ENCODE results near the gene SCAMP2.
"Not testable (repeated sequence)": the region's sequence is repeated elsewhere in the genome, so short reads cannot be mapped to it uniquely, and the experiment has no call there.

Gene SCAMP2, protein sequence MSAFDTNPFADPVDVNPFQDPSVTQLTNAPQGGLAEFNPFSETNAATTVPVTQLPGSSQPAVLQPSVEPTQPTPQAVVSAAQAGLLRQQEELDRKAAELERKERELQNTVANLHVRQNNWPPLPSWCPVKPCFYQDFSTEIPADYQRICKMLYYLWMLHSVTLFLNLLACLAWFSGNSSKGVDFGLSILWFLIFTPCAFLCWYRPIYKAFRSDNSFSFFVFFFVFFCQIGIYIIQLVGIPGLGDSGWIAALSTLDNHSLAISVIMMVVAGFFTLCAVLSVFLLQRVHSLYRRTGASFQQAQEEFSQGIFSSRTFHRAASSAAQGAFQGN

DNA sequence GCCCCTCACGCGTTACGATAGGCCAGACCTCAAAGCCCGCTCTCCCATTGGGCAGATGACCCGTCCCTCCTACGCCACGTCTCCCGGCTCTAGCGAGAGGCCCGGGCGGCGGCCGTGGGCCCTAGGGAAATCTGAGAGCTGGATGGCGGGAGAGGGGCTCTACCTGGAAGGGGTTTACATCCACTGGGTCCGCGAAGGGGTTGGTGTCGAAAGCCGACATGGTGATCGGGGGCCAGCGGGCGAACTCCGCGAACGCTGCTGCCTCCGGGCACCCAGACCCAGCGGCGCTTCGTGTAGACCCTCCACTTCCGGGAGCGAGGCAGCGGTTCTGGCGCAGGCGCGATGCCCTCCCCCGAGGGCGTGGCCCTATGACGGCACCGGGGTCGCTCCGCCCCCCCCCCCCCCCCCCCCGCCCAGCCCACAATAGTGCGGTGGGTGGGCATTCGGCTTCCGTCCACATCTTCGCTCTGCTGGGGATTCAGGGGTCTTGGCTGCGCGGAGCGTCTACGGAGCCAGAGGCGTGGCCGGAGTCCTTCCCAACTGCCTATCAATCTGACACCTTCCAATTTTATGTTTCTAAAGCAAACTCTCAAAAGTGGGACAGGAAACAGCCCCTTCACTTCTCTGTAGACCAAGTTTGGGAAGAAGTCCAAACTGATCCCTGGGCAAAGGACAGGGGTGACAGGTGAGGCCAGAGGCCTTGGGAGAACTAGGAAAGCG, at the start of gene SCAMP2:
Gene SCAMP2 (minus strand): TSS at position 330 of the 720 bp plus-strand sequence. CDS start 110 bp downstream, at position 220.
- H3K27ac ChIP-seq (ENCODE audit: low read depth, low read length) = peak within 1 kb of the TSS; percentile 94
- peaks cover 34 to 51% of the 10 kb centered on the region in 2 donors for H3K4me1 ChIP-seq (ENCODE audit: control insufficient read depth in 1 of 2, insufficient read depth in 2 of 2, low read length in 2 of 2)
- peak within 1 kb of the TSS; percentile 92 to 97 for H3K4me3 ChIP-seq (ENCODE audit: low read depth in 1 of 2, low read length in 2 of 2)
- H3K27me3 ChIP-seq (ENCODE audit: control insufficient read depth in 1 of 2, insufficient read depth in 2 of 2, low read length in 2 of 2) = no peaks in the 10 kb centered on the region
- H3K9ac ChIP-seq (ENCODE audit: low read depth in 1 of 2, low read length in 2 of 2) = peak within 1 kb of the TSS; percentile 81 to 92
- H3K36me3 ChIP-seq (ENCODE audit: control insufficient read depth in 1 of 2, insufficient read depth in 2 of 2, low read length in 2 of 2) = no peaks in the 10 kb centered on the region
- H3K9me3 ChIP-seq (ENCODE audit: control insufficient read depth in 1 of 2, low read length in 2 of 2) = no peaks in the 10 kb centered on the region

DNA sequence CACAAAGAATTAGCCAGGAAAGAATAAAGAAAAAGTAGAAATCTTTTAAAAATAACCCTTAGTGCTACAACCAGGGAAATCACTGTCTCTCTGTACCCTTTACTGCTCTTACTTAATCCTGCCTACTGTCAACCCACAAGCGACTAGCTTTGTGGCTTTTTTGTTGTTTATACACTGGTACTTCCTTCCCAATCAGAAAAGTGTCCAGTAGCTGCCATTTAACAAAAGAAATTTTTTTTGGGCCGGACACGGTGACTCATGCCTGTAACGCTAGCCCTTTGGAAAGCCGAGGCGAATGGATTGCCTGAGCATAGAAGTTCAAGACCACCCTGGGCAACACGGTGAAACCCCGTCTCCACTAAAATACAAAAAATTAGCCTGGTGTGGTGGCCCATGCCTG, 47.3 kb upstream of the SCAMP2 start:
- H3K4me1 ChIP-seq (ENCODE audit: control insufficient read depth in 1 of 2, insufficient read depth in 2 of 2, low read length in 2 of 2) = no peaks in the 10 kb centered on the region
- H3K9ac ChIP-seq (ENCODE audit: low read depth in 1 of 2, low read length in 2 of 2) = no peak overlapping the region
- no peaks in the 10 kb centered on the region for H3K9me3 ChIP-seq (ENCODE audit: control insufficient read depth in 1 of 2, low read length in 2 of 2)
- H3K36me3 ChIP-seq (ENCODE audit: control insufficient read depth in 1 of 2, insufficient read depth in 2 of 2, low read length in 2 of 2) = peaks cover 20 to 83% of the 10 kb centered on the region in 2 donors
- no peaks in the 10 kb centered on the region for H3K27me3 ChIP-seq (ENCODE audit: control insufficient read depth in 1 of 2, insufficient read depth in 2 of 2, low read length in 2 of 2)
- no peak overlapping the region for H3K4me3 ChIP-seq (ENCODE audit: low read depth in 1 of 2, low read length in 2 of 2)
- no peak overlapping the region for H3K27ac ChIP-seq (ENCODE audit: low read depth, low read length)

DNA sequence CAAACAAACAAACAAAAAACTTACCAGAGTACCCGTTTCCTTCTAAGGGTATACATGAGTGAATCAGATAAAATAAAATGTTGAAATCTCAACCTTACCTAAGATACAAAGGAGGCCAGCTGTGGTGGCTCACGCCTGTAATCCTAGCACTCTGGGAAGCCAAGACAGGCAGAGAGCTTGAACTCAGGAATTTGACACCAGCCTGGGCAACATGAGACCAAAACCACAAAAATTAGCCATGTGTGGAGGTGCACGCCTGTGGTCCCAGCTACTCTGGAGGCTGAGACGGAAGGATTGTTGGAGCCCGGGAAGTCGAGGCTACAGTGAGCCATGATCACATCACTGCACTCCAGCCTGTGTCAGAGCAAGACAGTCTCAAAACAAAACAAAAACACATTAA, 44.5 kb upstream of the SCAMP2 start:
- H3K9ac ChIP-seq (ENCODE audit: low read depth in 1 of 2, low read length in 2 of 2) = no peak overlapping the region
- H3K36me3 ChIP-seq (ENCODE audit: control insufficient read depth in 1 of 2, insufficient read depth in 2 of 2, low read length in 2 of 2) = peaks cover 10 to 78% of the 10 kb centered on the region in 2 donors
- H3K27me3 ChIP-seq (ENCODE audit: control insufficient read depth in 1 of 2, insufficient read depth in 2 of 2, low read length in 2 of 2) = no peaks in the 10 kb centered on the region
- H3K27ac ChIP-seq (ENCODE audit: low read depth, low read length) = no peak overlapping the region
- H3K9me3 ChIP-seq (ENCODE audit: control insufficient read depth in 1 of 2, low read length in 2 of 2) = no peaks in the 10 kb centered on the region
- H3K4me1 ChIP-seq (ENCODE audit: control insufficient read depth in 1 of 2, insufficient read depth in 2 of 2, low read length in 2 of 2) = no peaks in the 10 kb centered on the region
- H3K4me3 ChIP-seq (ENCODE audit: low read depth in 1 of 2, low read length in 2 of 2) = no peak overlapping the region

DNA sequence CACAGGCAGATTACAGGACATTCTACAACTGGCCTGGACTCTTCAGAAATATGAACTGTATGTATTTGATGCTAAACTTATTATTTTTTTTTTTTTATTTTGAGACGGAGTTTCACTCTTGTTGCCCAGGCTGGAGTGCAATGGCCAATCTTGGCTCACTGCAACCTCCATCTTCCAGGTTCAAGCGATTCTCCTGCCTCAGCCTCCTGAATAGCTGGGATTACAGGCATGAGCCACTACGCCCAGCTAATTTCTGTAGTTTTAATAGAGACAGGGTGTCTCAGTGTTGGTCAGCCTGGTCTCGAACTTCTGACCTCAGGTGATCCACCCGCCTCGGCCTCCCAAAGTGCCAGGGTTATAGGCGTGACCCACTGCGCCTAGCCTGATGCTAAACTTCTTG, 40.6 kb upstream of the SCAMP2 start:
- not testable (repeated sequence) for H3K9me3 ChIP-seq (ENCODE audit: control insufficient read depth in 1 of 2, low read length in 2 of 2); H3K4me1 ChIP-seq (ENCODE audit: control insufficient read depth in 1 of 2, insufficient read depth in 2 of 2, low read length in 2 of 2); H3K4me3 ChIP-seq (ENCODE audit: low read depth in 1 of 2, low read length in 2 of 2); H3K27ac ChIP-seq (ENCODE audit: low read depth, low read length); H3K9ac ChIP-seq (ENCODE audit: low read depth in 1 of 2, low read length in 2 of 2); H3K27me3 ChIP-seq (ENCODE audit: control insufficient read depth in 1 of 2, insufficient read depth in 2 of 2, low read length in 2 of 2)
- H3K36me3 ChIP-seq (ENCODE audit: control insufficient read depth in 1 of 2, insufficient read depth in 2 of 2, low read length in 2 of 2) = peaks cover 10 to 64% of the 10 kb centered on the region in 2 donors

DNA sequence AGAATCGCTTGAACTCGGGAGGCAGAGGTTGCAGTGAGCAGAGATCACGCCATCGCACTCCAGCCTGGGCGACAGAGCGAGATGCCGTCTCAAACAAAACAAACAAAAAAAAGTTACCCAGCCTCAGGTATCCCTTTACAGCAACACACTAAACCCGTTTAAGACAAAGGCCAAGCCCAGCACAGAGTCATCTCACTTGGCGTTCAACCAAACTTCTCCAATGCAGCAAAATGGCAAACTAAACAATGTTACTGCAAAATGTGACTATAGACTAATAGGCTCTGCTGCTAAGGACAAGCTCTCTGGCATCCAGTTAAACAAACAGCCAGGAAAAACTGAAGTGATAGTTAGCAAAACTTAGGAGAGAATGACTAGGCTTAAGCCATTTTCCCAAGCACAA, 39.9 kb upstream of the SCAMP2 start:
- H3K27me3 ChIP-seq (ENCODE audit: control insufficient read depth in 1 of 2, insufficient read depth in 2 of 2, low read length in 2 of 2) = no peaks in the 10 kb centered on the region

DNA sequence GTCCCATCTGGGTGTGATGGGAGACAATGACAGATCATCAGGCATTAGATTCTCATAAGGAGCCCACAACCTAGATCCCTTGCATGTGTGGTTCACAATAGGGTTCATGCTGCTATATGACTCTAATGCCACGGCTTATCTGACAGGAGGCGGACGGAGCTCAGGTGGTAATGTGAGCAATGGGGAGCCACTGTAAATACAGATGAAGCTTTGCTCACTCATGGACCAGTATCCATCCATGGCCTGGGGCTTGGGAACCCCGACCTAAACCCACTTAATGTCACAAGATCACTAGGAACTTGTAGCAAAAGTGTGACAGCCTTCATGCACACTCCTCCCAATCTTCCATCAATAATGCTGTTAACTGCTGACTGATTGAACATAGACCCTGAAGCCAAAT, 35.5 kb upstream of the SCAMP2 start:
- no peaks in the 10 kb centered on the region for H3K9me3 ChIP-seq (ENCODE audit: control insufficient read depth in 1 of 2, low read length in 2 of 2)
- peaks cover 10 to 39% of the 10 kb centered on the region in 2 donors for H3K36me3 ChIP-seq (ENCODE audit: control insufficient read depth in 1 of 2, insufficient read depth in 2 of 2, low read length in 2 of 2)
- no peaks in the 10 kb centered on the region for H3K27me3 ChIP-seq (ENCODE audit: control insufficient read depth in 1 of 2, insufficient read depth in 2 of 2, low read length in 2 of 2)
- H3K9ac ChIP-seq (ENCODE audit: low read depth in 1 of 2, low read length in 2 of 2) = no peak overlapping the region
- H3K4me3 ChIP-seq (ENCODE audit: low read depth in 1 of 2, low read length in 2 of 2) = no peak overlapping the region
- peaks cover 15 to 19% of the 10 kb centered on the region in 2 donors for H3K4me1 ChIP-seq (ENCODE audit: control insufficient read depth in 1 of 2, insufficient read depth in 2 of 2, low read length in 2 of 2)
- no peak overlapping the region for H3K27ac ChIP-seq (ENCODE audit: low read depth, low read length)

More for the DNA sequence above, 39.9 kb upstream of the SCAMP2 start:
- no peak overlapping the region for H3K27ac ChIP-seq (ENCODE audit: low read depth, low read length)
- H3K4me3 ChIP-seq (ENCODE audit: low read depth in 1 of 2, low read length in 2 of 2) = no peak overlapping the region
- H3K9me3 ChIP-seq (ENCODE audit: control insufficient read depth in 1 of 2, low read length in 2 of 2) = no peaks in the 10 kb centered on the region
- no peak overlapping the region for H3K9ac ChIP-seq (ENCODE audit: low read depth in 1 of 2, low read length in 2 of 2)
- peaks cover 7 to 56% of the 10 kb centered on the region in 2 donors for H3K36me3 ChIP-seq (ENCODE audit: control insufficient read depth in 1 of 2, insufficient read depth in 2 of 2, low read length in 2 of 2)
- no peaks in the 10 kb centered on the region for H3K4me1 ChIP-seq (ENCODE audit: control insufficient read depth in 1 of 2, insufficient read depth in 2 of 2, low read length in 2 of 2)

DNA sequence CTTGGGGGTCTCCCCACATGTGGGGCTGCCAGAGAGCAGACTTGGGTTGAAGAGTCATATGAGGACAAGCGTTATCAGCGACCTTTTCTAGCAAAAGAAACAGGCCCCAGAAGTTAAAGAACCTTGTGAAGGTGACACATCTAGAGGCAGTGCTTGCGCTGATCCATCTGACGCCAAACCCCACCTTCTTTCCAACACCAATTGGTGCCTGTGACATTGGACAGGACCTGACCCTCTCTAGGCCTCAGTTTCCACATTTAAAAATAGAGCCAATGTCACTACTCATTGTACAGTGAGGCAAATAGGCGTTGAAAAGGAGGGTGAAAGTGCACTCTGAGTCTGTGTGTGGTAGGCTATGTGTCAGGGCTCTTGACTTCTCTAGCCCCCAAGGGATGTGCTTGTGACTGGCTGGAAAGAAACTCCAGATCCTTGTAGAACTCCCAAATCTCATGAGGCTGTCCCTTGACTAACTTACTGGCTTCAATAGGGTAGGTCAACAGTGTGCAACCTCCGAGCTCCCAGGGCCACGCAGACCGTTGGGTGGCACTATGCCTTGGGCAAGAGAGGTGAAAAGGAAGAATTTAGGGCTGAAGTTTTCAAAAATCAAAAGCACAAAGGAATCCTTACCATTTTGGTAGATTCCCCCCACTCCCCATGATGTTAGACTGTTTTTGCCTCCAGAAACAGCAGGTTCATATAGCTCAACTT, 34.2 kb upstream of the SCAMP2 start:
- Histone ChIP-seq H3K9me3 (ENCODE audit: control insufficient read depth in 1 of 2, low read length in 2 of 2) (no peaks in the 10 kb centered on the region), H3K4me1 (ENCODE audit: control insufficient read depth in 1 of 2, insufficient read depth in 2 of 2, low read length in 2 of 2) (peaks cover 15 to 19% of the 10 kb centered on the region in 2 donors), H3K27ac (ENCODE audit: low read depth, low read length) (peak overlapping the region; percentile 22), H3K36me3 (ENCODE audit: control insufficient read depth in 1 of 2, insufficient read depth in 2 of 2, low read length in 2 of 2) (peaks cover 17 to 38% of the 10 kb centered on the region in 2 donors), H3K4me3 (ENCODE audit: low read depth in 1 of 2, low read length in 2 of 2) (peak overlapping the region; percentile 72 to 78), H3K9ac (ENCODE audit: low read depth in 1 of 2, low read length in 2 of 2) (peak overlapping the region; percentile 81 to 83), H3K27me3 (ENCODE audit: control insufficient read depth in 1 of 2, insufficient read depth in 2 of 2, low read length in 2 of 2) (no peaks in the 10 kb centered on the region)

DNA sequence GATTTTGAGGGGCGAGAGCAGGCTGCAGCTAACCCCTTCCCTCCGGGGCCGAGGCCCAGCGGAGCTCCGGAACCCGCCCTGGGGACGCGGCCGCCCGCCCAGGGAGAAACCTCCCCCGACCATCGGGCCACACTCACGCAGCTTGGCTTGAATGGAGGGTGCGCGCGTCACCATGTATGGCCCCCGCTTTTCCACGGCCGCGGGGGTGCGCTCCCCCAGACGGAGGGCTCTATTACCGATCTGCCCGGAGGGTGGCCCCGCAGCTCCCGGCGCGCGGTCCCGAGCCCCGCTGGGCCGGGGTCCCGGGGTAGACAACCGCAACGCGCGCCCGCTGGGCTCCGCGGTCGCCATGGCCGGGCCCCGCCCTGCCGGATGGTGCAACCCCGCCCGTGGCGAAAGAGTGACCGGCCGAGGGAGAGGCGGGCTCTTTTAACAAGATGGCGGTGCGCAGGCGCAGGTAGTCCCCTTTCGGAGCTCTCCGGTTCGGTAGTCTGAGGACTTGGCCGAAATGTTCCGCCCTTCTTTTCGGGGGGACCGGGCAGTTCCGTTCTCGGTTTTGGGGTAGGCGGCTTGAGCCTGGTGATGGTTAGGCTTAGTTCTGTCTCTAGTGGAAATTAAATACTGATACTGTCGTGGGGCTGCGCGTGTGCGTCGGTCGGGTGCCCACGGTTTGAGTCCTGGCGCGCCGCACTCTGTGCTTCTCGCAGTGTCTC, 33.4 kb upstream of the SCAMP2 start, which contains the start of gene FAM219B:
Gene FAM219B (minus strand): TSS at position 402 of the 713 bp plus-strand sequence. CDS start 51 bp downstream, at position 351.
- H3K36me3 ChIP-seq (ENCODE audit: control insufficient read depth in 1 of 2, insufficient read depth in 2 of 2, low read length in 2 of 2) = peaks cover 20 to 35% of the 10 kb centered on the region in 2 donors
- H3K9ac ChIP-seq (ENCODE audit: low read depth in 1 of 2, low read length in 2 of 2) = peak within 1 kb of the TSS; percentile 81 to 83
- peaks cover 19 to 22% of the 10 kb centered on the region in 2 donors for H3K4me1 ChIP-seq (ENCODE audit: control insufficient read depth in 1 of 2, insufficient read depth in 2 of 2, low read length in 2 of 2)
- no peaks in the 10 kb centered on the region for H3K9me3 ChIP-seq (ENCODE audit: control insufficient read depth in 1 of 2, low read length in 2 of 2)
- no peaks in the 10 kb centered on the region for H3K27me3 ChIP-seq (ENCODE audit: control insufficient read depth in 1 of 2, insufficient read depth in 2 of 2, low read length in 2 of 2)
- H3K4me3 ChIP-seq (ENCODE audit: low read depth in 1 of 2, low read length in 2 of 2) = peak within 1 kb of the TSS; percentile 72 to 78
- peak within 1 kb of the TSS; percentile 74 for H3K27ac ChIP-seq (ENCODE audit: low read depth, low read length)

DNA sequence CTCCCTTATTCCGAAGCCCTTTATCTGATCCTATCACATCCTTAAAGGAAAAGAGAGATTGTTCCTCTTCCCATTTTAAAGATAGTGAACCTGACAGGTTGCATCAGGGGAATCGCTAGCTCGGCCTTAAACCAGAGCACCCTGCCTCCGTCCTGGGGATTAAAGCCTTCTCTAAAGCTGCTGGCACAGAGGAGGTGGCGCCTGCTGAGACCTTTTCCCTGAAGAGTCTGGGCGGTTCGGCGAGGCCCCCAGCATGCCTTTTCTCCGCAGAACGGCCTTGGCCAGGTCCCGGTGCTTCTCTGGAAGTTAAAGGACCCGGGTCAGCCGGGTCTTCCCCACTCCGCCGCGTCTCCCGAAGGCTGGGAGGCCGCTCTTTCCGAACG, 32.9 kb upstream of the SCAMP2 start:
- H3K27me3 ChIP-seq (ENCODE audit: control insufficient read depth in 1 of 2, insufficient read depth in 2 of 2, low read length in 2 of 2) = no peaks in the 10 kb centered on the region
- peak overlapping the region; percentile 72 to 78 for H3K4me3 ChIP-seq (ENCODE audit: low read depth in 1 of 2, low read length in 2 of 2)
- H3K9me3 ChIP-seq (ENCODE audit: control insufficient read depth in 1 of 2, low read length in 2 of 2) = no peaks in the 10 kb centered on the region
- H3K9ac ChIP-seq (ENCODE audit: low read depth in 1 of 2, low read length in 2 of 2) = peak overlapping the region; percentile 81 to 83
- H3K4me1 ChIP-seq (ENCODE audit: control insufficient read depth in 1 of 2, insufficient read depth in 2 of 2, low read length in 2 of 2) = peaks cover 25 to 26% of the 10 kb centered on the region in 2 donors
- peak overlapping the region; percentile 74 for H3K27ac ChIP-seq (ENCODE audit: low read depth, low read length)
- peaks cover 23 to 35% of the 10 kb centered on the region in 2 donors for H3K36me3 ChIP-seq (ENCODE audit: control insufficient read depth in 1 of 2, insufficient read depth in 2 of 2, low read length in 2 of 2)

All from duodenal mucosa (tissue), 2 donors.